Measurements from ENCODE around the gene DOCK2. TPM values are rescaled to one million over a fixed set of nuclear protein-coding genes. Genes with fewer than 3 reads are reported as not detected.

The DOCK2 gene
- total RNA-seq, 1 donor from 2014 or later: 13.6 TPM

DNA sequence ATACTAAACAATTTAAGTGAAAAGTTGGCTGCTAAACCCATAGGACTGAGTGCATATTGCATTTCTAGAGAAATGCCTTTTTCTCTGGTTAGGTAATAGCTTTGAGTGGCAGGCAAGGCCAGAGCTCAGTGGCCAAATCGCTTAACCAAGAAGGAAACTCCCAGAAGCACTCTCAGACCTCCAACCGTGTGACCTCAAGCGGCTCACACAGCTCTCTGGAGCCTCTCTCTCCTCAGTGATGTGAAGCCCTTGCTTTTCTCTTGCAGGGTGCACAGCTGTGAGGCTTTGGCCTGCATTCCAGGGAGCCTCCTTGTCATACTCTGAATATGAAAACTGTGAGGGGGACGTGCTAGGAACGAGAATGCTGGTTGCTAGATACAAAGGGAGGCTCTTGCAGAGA is 236.6 kb downstream of the DOCK2 start:
- Histone ChIP-seq H3K4me3 (ENCODE audit: low read length in 3 of 3) (no peak overlapping the region), H3K4me1 (ENCODE audit: control insufficient read depth in 3 of 3, insufficient read depth in 3 of 3, low read length in 3 of 3) (no peaks in the 10 kb centered on the region), H3K36me3 (ENCODE audit: control insufficient read depth in 3 of 3, insufficient read depth in 3 of 3, low read length in 3 of 3) (no peaks in the 10 kb centered on the region), H3K27ac (ENCODE audit: low read depth, low read length) (no peak overlapping the region), H3K9me3 (ENCODE audit: control insufficient read depth in 3 of 3, low read length in 3 of 3) (no peaks in the 10 kb centered on the region), H3K9ac (ENCODE audit: low read depth in 1 of 3, low read length in 3 of 3) (no peak overlapping the region), H3K27me3 (ENCODE audit: control insufficient read depth in 3 of 3, insufficient read depth in 3 of 3, low read length in 3 of 3) (peaks cover 0 to 2% (median 0%) of the 10 kb centered on the region in 3 donors)

DNA sequence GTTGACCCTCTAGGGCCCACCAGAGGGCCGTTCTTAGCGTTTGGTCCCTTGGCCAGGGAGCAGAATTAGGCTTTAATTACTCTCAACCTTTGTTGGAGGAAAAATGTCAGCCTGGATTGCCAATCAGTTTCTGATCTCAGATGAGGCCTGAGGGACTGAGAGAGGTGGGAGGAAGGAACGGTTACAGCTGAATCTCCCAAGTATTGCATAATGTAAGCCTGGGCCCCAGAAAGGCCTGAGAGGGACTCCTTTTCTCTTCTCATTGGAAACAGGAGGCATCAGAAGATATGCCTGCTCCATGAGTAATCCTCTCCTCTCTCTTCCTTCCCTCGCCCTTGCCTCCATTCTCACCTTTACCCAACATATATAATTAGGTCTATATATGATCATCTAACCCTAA is 237.5 kb downstream of the DOCK2 start:
- Histone ChIP-seq H3K27ac (ENCODE audit: low read depth, low read length) (no peak overlapping the region), H3K9me3 (ENCODE audit: control insufficient read depth in 3 of 3, low read length in 3 of 3) (no peaks in the 10 kb centered on the region), H3K36me3 (ENCODE audit: control insufficient read depth in 3 of 3, insufficient read depth in 3 of 3, low read length in 3 of 3) (no peaks in the 10 kb centered on the region), H3K27me3 (ENCODE audit: control insufficient read depth in 3 of 3, insufficient read depth in 3 of 3, low read length in 3 of 3) (peaks cover 0 to 2% (median 0%) of the 10 kb centered on the region in 3 donors), H3K4me1 (ENCODE audit: control insufficient read depth in 3 of 3, insufficient read depth in 3 of 3, low read length in 3 of 3) (no peaks in the 10 kb centered on the region), H3K4me3 (ENCODE audit: low read length in 3 of 3) (no peak overlapping the region), H3K9ac (ENCODE audit: low read depth in 1 of 3, low read length in 3 of 3) (no peak overlapping the region)

DNA sequence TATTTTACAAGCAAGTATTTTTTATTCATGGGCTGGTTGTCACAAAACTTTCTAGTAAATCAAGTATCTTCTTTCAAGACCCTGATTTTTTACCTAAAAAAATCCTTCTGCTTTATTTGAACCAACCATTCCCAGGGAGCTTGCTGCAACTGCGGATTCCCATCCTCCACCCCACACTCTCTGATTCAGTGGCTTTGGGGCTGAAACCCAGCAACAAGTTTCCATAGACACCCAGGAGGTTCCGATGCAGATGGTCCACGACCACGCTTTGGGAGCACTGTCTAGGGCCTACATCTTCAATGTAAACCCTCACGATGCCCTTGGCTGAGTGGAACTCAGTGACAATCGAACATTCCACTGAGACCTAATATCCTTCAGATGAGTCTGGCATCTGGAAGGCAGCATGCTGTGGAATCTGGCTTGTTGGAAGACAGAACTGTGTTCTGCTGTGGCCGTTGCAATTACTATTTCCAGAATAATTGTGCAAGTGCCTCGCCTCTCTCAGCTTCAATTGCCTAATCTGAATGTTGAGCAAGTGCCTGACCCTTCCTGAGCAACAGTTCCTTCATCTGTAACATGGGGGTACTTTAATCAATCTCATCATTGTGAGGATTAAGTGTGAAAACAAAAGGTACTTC is 238.1 kb downstream of the DOCK2 start:
- no peak overlapping the region for H3K9ac ChIP-seq (ENCODE audit: low read depth in 1 of 3, low read length in 3 of 3)
- no peak overlapping the region for H3K4me3 ChIP-seq (ENCODE audit: low read length in 3 of 3)
- peaks cover 0 to 2% (median 0%) of the 10 kb centered on the region in 3 donors for H3K27me3 ChIP-seq (ENCODE audit: control insufficient read depth in 3 of 3, insufficient read depth in 3 of 3, low read length in 3 of 3)
- no peak overlapping the region for H3K27ac ChIP-seq (ENCODE audit: low read depth, low read length)
- H3K4me1 ChIP-seq (ENCODE audit: control insufficient read depth in 3 of 3, insufficient read depth in 3 of 3, low read length in 3 of 3): no peaks in the 10 kb centered on the region
- H3K9me3 ChIP-seq (ENCODE audit: control insufficient read depth in 3 of 3, low read length in 3 of 3): no peaks in the 10 kb centered on the region
- no peaks in the 10 kb centered on the region for H3K36me3 ChIP-seq (ENCODE audit: control insufficient read depth in 3 of 3, insufficient read depth in 3 of 3, low read length in 3 of 3)

DNA sequence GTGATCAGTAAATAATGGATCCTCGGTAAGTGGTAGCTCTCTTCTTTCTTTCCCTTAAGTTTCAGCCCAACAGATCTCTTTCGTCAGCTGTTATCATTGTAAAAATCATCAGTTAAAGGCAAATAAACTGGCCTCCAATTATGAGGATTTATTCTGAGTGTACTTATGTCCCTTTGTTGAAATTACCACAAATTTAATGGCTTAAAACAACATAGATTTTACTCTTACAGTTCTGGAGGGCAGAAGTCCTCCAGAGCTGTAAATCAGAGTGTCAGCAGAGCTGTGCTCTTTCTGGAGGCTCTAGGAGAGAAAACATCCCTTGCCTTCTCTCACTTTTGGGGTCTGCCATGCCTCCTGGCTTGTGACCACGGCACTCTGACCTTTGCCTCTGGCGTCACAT is 238.7 kb downstream of the DOCK2 start:
- Histone ChIP-seq H3K9me3 (ENCODE audit: control insufficient read depth in 3 of 3, low read length in 3 of 3) (no peaks in the 10 kb centered on the region), H3K4me1 (ENCODE audit: control insufficient read depth in 3 of 3, insufficient read depth in 3 of 3, low read length in 3 of 3) (no peaks in the 10 kb centered on the region)

DNA sequence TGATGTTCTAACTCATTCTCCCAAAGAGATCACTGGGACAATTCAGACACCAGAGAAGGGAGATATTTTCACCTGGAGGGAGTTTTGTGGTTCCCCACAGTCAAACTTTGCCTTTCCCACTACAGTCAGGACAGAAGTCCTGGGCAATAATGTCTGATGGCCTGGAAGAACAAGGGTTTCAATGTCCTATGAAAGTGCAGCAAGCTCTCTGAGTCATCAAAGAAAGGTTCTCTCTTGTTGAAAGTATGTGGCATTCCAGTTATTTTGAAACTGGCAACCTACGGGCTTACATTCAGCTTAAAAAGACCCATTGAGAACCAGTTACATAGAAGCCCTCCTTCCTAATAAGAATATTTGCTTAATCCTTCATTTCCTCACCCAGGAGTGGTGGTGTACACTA is 239.3 kb downstream of the DOCK2 start:
- H3K9me3 ChIP-seq (ENCODE audit: control insufficient read depth in 3 of 3, low read length in 3 of 3): no peaks in the 10 kb centered on the region
- H3K4me3 ChIP-seq (ENCODE audit: low read length in 3 of 3): no peak overlapping the region
- no peaks in the 10 kb centered on the region for H3K4me1 ChIP-seq (ENCODE audit: control insufficient read depth in 3 of 3, insufficient read depth in 3 of 3, low read length in 3 of 3)
- no peak overlapping the region for H3K9ac ChIP-seq (ENCODE audit: low read depth in 1 of 3, low read length in 3 of 3)
- H3K27ac ChIP-seq (ENCODE audit: low read depth, low read length): no peak overlapping the region
- H3K27me3 ChIP-seq (ENCODE audit: control insufficient read depth in 3 of 3, insufficient read depth in 3 of 3, low read length in 3 of 3): peaks cover 0 to 2% (median 0%) of the 10 kb centered on the region in 3 donors
- H3K36me3 ChIP-seq (ENCODE audit: control insufficient read depth in 3 of 3, insufficient read depth in 3 of 3, low read length in 3 of 3): no peaks in the 10 kb centered on the region

More for the DNA sequence above, 238.7 kb downstream of the DOCK2 start:
- no peaks in the 10 kb centered on the region for H3K36me3 ChIP-seq (ENCODE audit: control insufficient read depth in 3 of 3, insufficient read depth in 3 of 3, low read length in 3 of 3)
- H3K27ac ChIP-seq (ENCODE audit: low read depth, low read length): no peak overlapping the region
- H3K9ac ChIP-seq (ENCODE audit: low read depth in 1 of 3, low read length in 3 of 3): no peak overlapping the region
- peaks cover 0 to 2% (median 0%) of the 10 kb centered on the region in 3 donors for H3K27me3 ChIP-seq (ENCODE audit: control insufficient read depth in 3 of 3, insufficient read depth in 3 of 3, low read length in 3 of 3)
- no peak overlapping the region for H3K4me3 ChIP-seq (ENCODE audit: low read length in 3 of 3)

DNA sequence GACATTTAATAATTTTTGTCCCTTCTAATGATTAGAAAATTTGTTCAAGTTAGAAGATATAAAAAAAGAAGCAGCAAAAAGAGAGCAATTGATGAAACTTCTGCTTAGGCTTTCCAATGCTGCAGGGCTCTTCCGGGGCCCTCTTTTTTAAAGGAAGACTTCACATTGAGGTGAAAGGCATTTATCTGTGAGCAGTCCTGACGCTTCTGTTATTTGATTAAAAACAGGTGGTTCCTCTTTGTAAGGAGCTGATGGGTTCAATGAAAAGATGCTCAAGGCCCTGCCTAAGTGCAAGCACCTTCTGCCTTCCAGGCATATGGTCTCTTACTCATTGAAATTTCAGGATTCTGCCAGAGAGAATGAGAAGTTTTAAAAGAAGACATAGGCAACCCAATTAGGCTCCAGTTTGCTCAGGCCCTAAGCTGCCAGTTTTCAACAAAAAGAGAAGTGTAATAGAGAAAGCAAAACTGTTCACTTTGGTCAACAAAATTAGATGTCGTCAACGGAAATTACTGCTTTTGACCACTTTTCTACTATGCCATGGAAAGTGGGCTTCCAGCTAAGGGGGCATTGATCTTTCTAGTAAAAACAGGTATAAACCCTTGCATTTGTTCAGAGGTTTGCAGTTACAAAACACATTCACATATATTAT is 243.1 kb downstream of the DOCK2 start:
- H3K9ac ChIP-seq (ENCODE audit: low read depth in 1 of 3, low read length in 3 of 3): no peak overlapping the region
- H3K9me3 ChIP-seq (ENCODE audit: control insufficient read depth in 3 of 3, low read length in 3 of 3): no peaks in the 10 kb centered on the region
- H3K27ac ChIP-seq (ENCODE audit: low read depth, low read length): peak overlapping the region; percentile 25
- no peak overlapping the region for H3K4me3 ChIP-seq (ENCODE audit: low read length in 3 of 3)
- peaks cover 0 to 4% (median 0%) of the 10 kb centered on the region in 3 donors for H3K27me3 ChIP-seq (ENCODE audit: control insufficient read depth in 3 of 3, insufficient read depth in 3 of 3, low read length in 3 of 3)
- no peaks in the 10 kb centered on the region for H3K36me3 ChIP-seq (ENCODE audit: control insufficient read depth in 3 of 3, insufficient read depth in 3 of 3, low read length in 3 of 3)
- no peaks in the 10 kb centered on the region for H3K4me1 ChIP-seq (ENCODE audit: control insufficient read depth in 3 of 3, insufficient read depth in 3 of 3, low read length in 3 of 3)

DNA sequence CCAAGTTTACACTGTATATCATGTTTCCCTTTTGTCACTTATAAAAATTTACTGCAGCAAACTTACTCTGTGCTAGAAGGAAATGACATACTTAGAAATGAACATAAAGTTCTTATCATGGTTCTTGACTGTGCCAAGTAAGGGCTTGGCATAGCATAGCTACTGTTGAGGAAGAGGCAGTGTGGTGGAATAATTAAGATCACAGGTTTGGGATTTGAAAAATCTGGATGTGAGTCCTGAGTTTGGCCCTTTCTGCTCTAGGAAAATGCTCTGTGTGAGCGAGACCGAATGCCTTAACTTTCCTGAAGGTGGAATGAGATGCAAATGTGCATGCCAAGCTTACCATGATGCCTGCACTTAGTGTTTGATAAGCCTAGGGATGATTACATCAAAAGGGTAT is 243.7 kb downstream of the DOCK2 start:
- Histone ChIP-seq H3K4me1 (ENCODE audit: control insufficient read depth in 3 of 3, insufficient read depth in 3 of 3, low read length in 3 of 3) (no peaks in the 10 kb centered on the region), H3K9me3 (ENCODE audit: control insufficient read depth in 3 of 3, low read length in 3 of 3) (no peaks in the 10 kb centered on the region), H3K4me3 (ENCODE audit: low read length in 3 of 3) (no peak overlapping the region), H3K27ac (ENCODE audit: low read depth, low read length) (no peak overlapping the region), H3K27me3 (ENCODE audit: control insufficient read depth in 3 of 3, insufficient read depth in 3 of 3, low read length in 3 of 3) (peaks cover 0 to 4% (median 0%) of the 10 kb centered on the region in 3 donors), H3K9ac (ENCODE audit: low read depth in 1 of 3, low read length in 3 of 3) (no peak overlapping the region), H3K36me3 (ENCODE audit: control insufficient read depth in 3 of 3, insufficient read depth in 3 of 3, low read length in 3 of 3) (no peaks in the 10 kb centered on the region)

DNA sequence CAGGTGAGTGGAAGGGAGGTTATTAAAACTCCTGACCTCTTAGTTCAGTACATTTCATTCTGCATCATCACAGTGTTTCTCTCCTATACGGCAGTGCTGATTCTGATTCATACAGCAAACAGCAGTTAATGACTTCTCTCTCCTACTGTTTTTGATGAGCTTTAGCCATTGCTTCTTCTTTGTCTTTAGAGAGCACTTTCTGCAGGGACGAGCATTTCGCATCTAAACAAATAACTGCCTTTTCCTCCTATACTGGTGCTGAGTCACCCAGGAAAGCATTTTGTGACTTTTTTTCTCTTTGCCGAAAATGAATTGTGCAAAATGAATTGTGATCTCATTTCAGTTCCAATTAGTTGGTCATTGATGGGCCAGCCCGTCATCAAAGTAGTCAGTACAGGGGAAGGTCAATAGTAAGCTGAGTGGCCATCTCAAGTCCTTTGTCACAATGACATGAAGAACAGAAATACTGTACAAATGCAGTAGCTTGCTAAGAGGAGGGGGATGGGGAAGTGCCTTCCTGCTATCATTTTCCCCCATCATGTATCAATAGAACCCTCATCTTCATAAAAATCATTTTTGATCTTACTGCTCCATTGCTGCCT is 244.7 kb downstream of the DOCK2 start:
- Histone ChIP-seq H3K27me3 (ENCODE audit: control insufficient read depth in 3 of 3, insufficient read depth in 3 of 3, low read length in 3 of 3) (peaks cover 0 to 2% (median 0%) of the 10 kb centered on the region in 3 donors), H3K9ac (ENCODE audit: low read depth in 1 of 3, low read length in 3 of 3) (no peak overlapping the region), H3K4me3 (ENCODE audit: low read length in 3 of 3) (no peak overlapping the region), H3K27ac (ENCODE audit: low read depth, low read length) (no peak overlapping the region), H3K4me1 (ENCODE audit: control insufficient read depth in 3 of 3, insufficient read depth in 3 of 3, low read length in 3 of 3) (no peaks in the 10 kb centered on the region), H3K9me3 (ENCODE audit: control insufficient read depth in 3 of 3, low read length in 3 of 3) (no peaks in the 10 kb centered on the region), H3K36me3 (ENCODE audit: control insufficient read depth in 3 of 3, insufficient read depth in 3 of 3, low read length in 3 of 3) (no peaks in the 10 kb centered on the region)

DNA sequence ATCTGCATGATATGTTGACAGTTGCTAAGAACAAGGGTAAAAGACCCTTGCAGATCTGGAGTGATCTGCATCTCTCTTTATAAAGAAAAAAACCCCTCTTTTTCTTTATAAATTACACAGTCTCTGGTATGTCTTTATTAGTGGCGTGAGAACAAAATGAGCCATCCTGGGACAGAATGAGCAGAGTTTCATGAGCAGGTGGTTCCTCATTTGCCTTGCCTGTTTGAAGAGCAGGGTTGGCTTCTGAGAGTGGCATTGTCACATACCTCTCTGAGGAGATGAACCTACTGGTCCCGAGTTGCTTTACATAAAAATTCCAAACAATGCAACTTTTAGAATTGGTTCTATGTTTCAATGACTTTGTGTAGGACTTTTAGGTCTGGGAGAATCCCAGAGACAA is 249.0 kb downstream of the DOCK2 start:
- Histone ChIP-seq H3K36me3 (ENCODE audit: control insufficient read depth in 3 of 3, insufficient read depth in 3 of 3, low read length in 3 of 3) (no peaks in the 10 kb centered on the region), H3K9me3 (ENCODE audit: control insufficient read depth in 3 of 3, low read length in 3 of 3) (no peaks in the 10 kb centered on the region), H3K4me3 (ENCODE audit: low read length in 3 of 3) (no peak overlapping the region)

DNA sequence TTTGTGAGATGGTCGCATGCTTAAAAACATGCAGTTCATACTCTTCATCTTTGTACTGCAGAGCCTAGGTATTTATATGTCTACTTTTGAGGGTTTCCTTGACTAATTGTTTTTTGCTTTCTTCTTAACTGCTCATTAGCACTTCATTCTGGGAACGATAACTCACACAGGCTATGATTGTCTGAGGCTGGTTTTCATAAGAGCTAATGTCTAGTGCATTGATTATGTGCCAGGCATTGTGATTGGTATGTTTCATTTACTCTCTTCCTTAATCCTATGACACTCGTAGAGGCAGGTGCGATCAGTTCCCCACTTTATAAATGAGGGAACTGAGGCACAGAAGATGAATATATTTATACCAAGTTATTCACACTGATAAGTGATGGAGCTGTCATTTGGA is 249.6 kb downstream of the DOCK2 start:
- H3K4me1 ChIP-seq (ENCODE audit: control insufficient read depth in 3 of 3, insufficient read depth in 3 of 3, low read length in 3 of 3): no peaks in the 10 kb centered on the region
- no peak overlapping the region for H3K4me3 ChIP-seq (ENCODE audit: low read length in 3 of 3)
- no peak overlapping the region for H3K27ac ChIP-seq (ENCODE audit: low read depth, low read length)
- H3K36me3 ChIP-seq (ENCODE audit: control insufficient read depth in 3 of 3, insufficient read depth in 3 of 3, low read length in 3 of 3): no peaks in the 10 kb centered on the region
- H3K27me3 ChIP-seq (ENCODE audit: control insufficient read depth in 3 of 3, insufficient read depth in 3 of 3, low read length in 3 of 3): peaks cover 0 to 2% (median 0%) of the 10 kb centered on the region in 3 donors
- no peaks in the 10 kb centered on the region for H3K9me3 ChIP-seq (ENCODE audit: control insufficient read depth in 3 of 3, low read length in 3 of 3)
- H3K9ac ChIP-seq (ENCODE audit: low read depth in 1 of 3, low read length in 3 of 3): no peak overlapping the region

More for the DNA sequence above, 249.0 kb downstream of the DOCK2 start:
- Histone ChIP-seq H3K9ac (ENCODE audit: low read depth in 1 of 3, low read length in 3 of 3) (no peak overlapping the region), H3K27ac (ENCODE audit: low read depth, low read length) (no peak overlapping the region), H3K27me3 (ENCODE audit: control insufficient read depth in 3 of 3, insufficient read depth in 3 of 3, low read length in 3 of 3) (peaks cover 0 to 2% (median 0%) of the 10 kb centered on the region in 3 donors), H3K4me1 (ENCODE audit: control insufficient read depth in 3 of 3, insufficient read depth in 3 of 3, low read length in 3 of 3) (no peaks in the 10 kb centered on the region)
